GM12891 (cell line): ENCODE results near the gene IGFN1.
A peak's percentile ranks its signal among the peaks of the same experiment; 100 is the strongest.
"Not testable (repeated sequence)": the region's sequence is repeated elsewhere in the genome, so short reads cannot be mapped to it uniquely, and the experiment has no call there.

Experiments used
- DNase-seq: peaks from one replicate; pipeline ENCODE4 v3.0.0; 2011; ENCODE audit warnings: low spot score; ENCODE audit not compliant: insufficient read length
- FAIRE-seq: peaks from 2 replicates; lab custom pipeline; 2011; peaks lifted over from hg19 to GRCh38; lab: Jason Lieb, UNC
- PAX5 ChIP-seq: IDR thresholded peaks from 2 replicates; pipeline ENCODE4 v1.6.1; 2011; ENCODE audit warnings: low read length, moderate library complexity, mild to moderate bottlenecking; ENCODE audit not compliant: insufficient read depth, severe bottlenecking
- POLR2A ChIP-seq: IDR thresholded peaks from 2 replicates; pipeline ENCODE4 v1.6.1; 2011; ENCODE audit warnings: low read depth, low read length, control low read depth
- POLR2AphosphoS5 ChIP-seq: IDR thresholded peaks from 2 replicates; pipeline ENCODE4 v1.6.1; 2011; ENCODE audit warnings: low read depth, low read length, control low read depth
- POU2F2 ChIP-seq: IDR thresholded peaks from 2 replicates; pipeline ENCODE4 v1.6.1; 2011; ENCODE audit warnings: low read depth, mild to moderate bottlenecking, control low read depth, low read length, moderate library complexity
- SPI1 ChIP-seq: IDR thresholded peaks from 2 replicates; pipeline ENCODE4 v1.6.1; 2011; ENCODE audit warnings: low read depth, low read length, control low read depth
- TAF1 ChIP-seq: IDR thresholded peaks from 2 replicates; pipeline ENCODE4 v1.6.1; 2011; ENCODE audit warnings: low read depth, low read length, control low read depth

The IGFN1 gene

GRCh38 chr1:201157949-201158348, 32.7 kb upstream of the IGFN1 start:
- TF ChIP-seq POLR2AphosphoS5 (no peak), PAX5 (no peak), POLR2A (no peak), SPI1 (no peak), POU2F2 (no peak), TAF1 (no peak)
- DNase-seq (no peak), FAIRE-seq (no peak)

DNA sequence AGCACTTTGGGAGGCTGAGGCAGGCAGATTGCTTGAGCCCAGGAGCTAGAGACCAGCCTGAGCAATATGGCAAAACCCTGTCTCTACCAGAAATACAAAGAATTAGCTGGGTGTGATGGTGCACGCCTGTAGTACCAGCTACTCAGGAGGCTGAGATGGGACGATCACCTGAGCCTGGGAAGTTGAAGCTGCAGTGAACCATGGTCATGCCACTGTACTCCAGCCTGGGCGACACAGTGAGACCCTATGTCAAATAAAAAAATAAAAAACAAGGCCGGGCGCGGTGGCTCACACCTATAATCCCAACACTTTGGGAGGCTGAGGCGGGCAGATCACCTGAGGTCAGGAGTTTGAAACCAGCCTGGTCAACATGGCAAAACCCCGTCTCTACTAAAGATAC, 27.6 kb upstream of the IGFN1 start:
- not testable (repeated sequence) for FAIRE-seq, DNase-seq

- no peak for FAIRE-seq
Measured at GRCh38 chr1:201163707-201164106, 26.9 kb upstream of the IGFN1 start.

GRCh38 chr1:201164645-201165044, 26.0 kb upstream of the IGFN1 start:
- FAIRE-seq = no peak
- no peak for DNase-seq
- no peak for TF ChIP-seq POLR2A
- no peak for TF ChIP-seq POLR2AphosphoS5
- no peak for TF ChIP-seq POU2F2
- no peak for TF ChIP-seq TAF1
- TF ChIP-seq PAX5 = no peak
- no peak for TF ChIP-seq SPI1

More at GRCh38 chr1:201163707-201164106, 26.9 kb upstream of the IGFN1 start:
- no peak for TF ChIP-seq SPI1
- TF ChIP-seq PAX5 = no peak
- no peak for TF ChIP-seq POU2F2
- TF ChIP-seq POLR2AphosphoS5 = no peak
- no peak for TF ChIP-seq TAF1
- no peak for TF ChIP-seq POLR2A
- DNase-seq = no peak

DNA sequence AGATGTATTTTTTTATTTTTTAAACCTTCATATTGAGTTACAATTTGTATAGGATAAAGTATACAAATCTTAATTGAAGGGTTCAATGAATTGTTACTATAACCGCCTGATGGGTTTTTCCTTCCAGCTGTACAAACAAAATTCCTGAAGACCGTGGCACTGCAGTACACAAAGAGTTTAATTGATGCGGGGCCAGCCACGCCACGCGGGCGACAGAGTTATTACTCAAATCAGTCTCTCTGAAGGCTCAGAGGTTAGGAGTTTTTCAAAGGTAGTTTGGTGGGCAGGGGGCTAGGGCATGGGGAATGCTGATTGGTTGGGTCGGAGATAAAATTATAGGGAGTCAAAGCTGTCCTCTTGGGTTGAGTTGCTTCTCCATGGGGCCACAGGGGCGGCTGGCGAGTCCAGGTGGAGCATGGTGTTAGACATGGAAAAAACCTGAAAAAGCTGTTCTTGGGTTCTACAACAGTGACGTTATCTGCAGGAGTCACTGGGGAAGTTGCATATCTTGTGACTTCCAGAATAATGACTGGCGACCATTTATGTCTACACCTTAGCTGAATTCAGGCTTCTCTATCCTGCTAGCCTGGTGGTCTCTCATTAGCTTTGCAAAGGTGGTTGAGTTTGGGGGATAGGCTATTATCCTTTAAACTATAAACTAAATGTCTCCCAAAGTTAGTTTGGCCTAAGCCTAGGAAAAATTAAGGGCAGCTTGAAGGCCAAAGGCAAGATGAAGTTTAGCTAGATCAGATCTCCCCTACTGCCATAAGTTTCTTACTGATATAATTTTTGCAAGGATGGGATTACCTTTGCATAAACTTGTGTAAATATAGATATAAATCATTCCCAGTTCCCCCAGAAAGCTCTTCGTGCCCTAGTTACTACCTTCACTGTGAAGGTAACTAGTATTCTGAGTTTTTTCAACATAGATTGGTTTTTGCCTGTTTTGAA, 23.3 kb upstream of the IGFN1 start:
- TF ChIP-seq SPI1 (no peak), POU2F2 (no peak), POLR2A (no peak), PAX5 (no peak), TAF1 (no peak), POLR2AphosphoS5 (no peak)
- DNase-seq (no peak), FAIRE-seq (no peak)

DNA sequence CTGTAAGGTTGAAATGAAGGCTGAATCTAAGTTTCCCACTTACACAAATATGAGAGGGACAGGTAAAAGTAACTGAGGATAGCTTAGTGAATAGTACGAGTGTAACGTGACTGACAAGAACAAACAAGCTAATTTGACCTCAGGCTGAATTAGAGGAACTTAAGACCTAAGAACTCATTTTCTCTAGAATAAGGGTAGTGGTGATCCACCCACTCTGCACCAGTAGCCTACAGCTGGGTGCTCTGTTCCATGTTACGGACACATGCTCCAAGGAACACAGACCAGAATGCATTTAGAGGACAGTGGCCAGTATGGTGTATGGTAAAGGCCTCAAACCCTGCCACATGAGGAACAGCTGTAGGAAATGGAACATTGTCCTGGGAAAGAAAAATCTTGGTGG, 21.4 kb upstream of the IGFN1 start:
- TF ChIP-seq POLR2A (no peak), TAF1 (no peak), SPI1 (no peak), POLR2AphosphoS5 (no peak)
- FAIRE-seq (no peak), DNase-seq (no peak)

DNA sequence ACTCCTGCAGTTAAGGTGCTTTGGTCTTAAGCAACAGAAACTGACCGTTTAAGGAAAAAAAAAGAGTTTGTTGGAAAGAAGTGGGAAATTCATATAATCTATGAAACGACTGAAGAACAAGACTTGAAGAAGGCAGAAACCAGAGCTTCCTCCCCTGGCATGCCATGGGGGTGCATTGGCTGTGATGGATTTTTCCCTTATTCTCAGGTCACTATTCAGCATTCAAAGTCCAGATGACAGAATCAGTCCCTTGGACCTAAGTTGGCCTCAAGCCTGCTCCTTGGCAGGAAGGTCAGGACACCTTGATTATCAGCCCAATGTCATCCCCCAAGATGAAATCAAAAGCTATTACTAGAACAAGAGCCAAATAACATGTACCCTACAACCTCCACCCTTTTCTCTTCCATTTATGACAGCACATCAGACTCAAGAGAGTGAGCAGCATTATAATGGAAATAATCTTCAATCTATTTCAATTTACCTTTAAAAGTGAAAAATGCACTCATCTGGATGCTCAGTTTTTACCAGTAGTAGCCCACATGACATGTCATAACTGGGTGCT, 20.6 kb upstream of the IGFN1 start:
- DNase-seq = no peak
- no peak for FAIRE-seq
- no peak for TF ChIP-seq SPI1
- TF ChIP-seq POU2F2 = no peak
- no peak for TF ChIP-seq POLR2AphosphoS5
- no peak for TF ChIP-seq POLR2A
- no peak for TF ChIP-seq PAX5
- no peak for TF ChIP-seq TAF1

DNA sequence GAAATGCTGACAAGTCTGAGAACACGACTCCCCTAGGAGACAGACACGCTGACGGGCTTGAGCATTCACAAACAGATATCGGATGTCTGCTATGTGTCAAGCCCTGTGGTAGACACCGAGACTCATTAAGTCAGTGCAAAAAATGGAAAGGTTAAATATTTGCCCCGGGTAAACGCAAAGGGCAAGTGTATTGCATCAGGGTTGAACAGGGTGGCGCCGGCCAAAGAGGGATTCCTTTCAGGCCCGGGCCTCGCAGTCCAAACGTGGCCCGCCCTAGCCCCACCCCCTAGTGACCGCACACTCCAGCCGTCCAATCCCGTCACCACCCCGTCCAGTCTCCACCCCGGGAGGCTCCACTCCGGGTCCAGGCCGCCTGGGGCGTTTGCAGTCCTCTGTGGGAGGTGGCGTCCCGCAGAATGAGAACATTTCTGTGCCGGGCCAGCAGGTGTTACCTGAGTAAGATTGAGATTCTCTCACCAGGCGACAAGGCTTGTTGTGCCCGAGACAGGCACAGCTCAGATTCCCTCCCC, 20.0 kb upstream of the IGFN1 start:
- FAIRE-seq (peak; percentile 70), DNase-seq (peak; percentile 84)
- TF ChIP-seq POLR2A = no peak
- no peak for TF ChIP-seq POU2F2
- no peak for TF ChIP-seq PAX5
- TF ChIP-seq POLR2AphosphoS5 = no peak
- no peak for TF ChIP-seq SPI1
- TF ChIP-seq TAF1 = no peak

DNA sequence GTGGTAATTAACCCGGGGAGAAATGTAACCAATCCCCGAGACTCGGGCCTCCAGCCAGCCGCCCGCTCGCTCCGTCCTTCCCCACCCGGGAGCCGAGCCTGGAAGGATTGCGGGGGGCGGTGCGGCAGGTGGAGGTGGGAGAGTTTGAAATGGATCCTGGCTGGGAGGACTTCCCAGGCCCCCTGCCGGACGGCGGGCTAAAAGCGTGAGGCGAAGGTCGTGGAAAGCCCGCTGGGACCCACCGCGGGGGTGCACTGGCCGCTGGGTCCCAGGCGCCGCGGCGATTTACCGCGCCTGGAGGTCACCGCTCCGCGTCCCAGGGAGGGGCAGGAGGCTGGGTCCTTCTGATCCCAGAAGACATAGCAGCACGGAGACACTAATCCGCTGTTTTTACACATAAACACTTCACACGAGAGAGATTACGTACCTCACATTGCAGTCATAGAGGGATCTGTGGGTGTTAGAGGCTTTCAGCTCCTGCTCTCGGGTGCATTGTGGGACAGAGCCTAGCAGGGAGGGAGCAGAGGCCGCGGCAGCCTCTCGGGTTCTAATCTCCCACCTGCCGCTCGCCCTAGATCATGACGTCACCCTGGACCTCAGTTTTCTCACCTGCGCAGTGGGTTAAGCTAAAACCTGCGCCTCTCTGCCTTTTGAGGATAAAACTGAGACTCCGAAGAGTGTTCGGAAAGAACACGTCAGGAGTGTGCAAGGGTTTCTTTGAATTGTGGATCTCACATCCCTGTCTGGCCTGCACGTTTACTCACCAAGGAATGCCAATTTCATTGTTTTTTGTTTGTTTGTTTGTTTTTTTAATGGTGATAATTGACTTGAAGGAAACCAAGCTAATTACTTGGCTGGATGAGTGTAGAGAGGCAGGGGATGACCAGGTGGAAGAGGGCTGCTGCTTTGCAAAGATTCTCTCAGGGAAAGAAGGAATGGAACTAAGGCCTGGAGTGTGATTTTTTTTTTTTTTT, 19.3 kb upstream of the IGFN1 start:
- FAIRE-seq = peak; percentile 35
- peak; percentile 57 for DNase-seq
- no peak for TF ChIP-seq POU2F2
- TF ChIP-seq PAX5 = no peak
- no peak for TF ChIP-seq TAF1
- no peak for TF ChIP-seq POLR2AphosphoS5
- TF ChIP-seq SPI1 = no peak
- TF ChIP-seq POLR2A = no peak
